Breast epithelium (tissue), 3 donors: ENCODE measurements around the gene ASTL.

Experiments used
- POLR2A ChIP-seq: fragments of 450-650 bp; IDR thresholded peaks from one replicate; pipeline ENCODE4 v1.6.1; 2016; ENCODE audit warnings: antibody characterized with exemption, mild to moderate bottlenecking, moderate library complexity
- POLR2AphosphoS5 ChIP-seq, 3 donors: sonication (generic); formaldehyde crosslinking; IDR thresholded peaks; one replicate each; pipeline ENCODE4 v1.6.1; 2017; ENCODE audit warnings: antibody characterized with exemption in 3 of 3
- TF ChIP-seq, protein P1 (sequence below), 3 donors: fragments of 450-650 bp; IDR thresholded peaks; one replicate each; pipeline ENCODE4 v1.5.1; 2016 to 2017; ENCODE audit warnings: antibody characterized with exemption in 3 of 3, mild to moderate bottlenecking in 3 of 3, moderate library complexity in 3 of 3

DNA sequence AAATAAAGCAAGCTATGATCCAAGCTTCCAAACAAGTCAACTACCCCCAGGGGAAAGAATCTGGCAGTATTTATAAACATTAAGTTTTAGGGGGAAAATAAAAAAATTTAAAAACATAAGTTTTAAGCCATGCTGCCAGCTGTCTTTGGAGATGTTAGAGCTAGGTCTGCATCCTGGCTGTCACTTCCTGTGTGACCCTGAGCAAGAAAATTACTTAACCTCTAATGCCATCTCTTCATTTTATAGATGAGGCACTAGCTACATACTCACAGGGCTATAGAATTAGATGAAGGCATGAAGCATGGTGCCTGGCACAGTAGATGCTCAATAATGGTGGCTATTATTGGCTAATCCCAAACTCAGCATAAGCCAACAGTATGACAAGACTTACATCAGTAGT, 42.2 kb upstream of the ASTL start:
- TF ChIP-seq, protein P1, sequence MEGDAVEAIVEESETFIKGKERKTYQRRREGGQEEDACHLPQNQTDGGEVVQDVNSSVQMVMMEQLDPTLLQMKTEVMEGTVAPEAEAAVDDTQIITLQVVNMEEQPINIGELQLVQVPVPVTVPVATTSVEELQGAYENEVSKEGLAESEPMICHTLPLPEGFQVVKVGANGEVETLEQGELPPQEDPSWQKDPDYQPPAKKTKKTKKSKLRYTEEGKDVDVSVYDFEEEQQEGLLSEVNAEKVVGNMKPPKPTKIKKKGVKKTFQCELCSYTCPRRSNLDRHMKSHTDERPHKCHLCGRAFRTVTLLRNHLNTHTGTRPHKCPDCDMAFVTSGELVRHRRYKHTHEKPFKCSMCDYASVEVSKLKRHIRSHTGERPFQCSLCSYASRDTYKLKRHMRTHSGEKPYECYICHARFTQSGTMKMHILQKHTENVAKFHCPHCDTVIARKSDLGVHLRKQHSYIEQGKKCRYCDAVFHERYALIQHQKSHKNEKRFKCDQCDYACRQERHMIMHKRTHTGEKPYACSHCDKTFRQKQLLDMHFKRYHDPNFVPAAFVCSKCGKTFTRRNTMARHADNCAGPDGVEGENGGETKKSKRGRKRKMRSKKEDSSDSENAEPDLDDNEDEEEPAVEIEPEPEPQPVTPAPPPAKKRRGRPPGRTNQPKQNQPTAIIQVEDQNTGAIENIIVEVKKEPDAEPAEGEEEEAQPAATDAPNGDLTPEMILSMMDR (IDR thresholded peaks at IDR 0.05): no peak
- no peak for TF ChIP-seq POLR2A
- no peak for TF ChIP-seq POLR2AphosphoS5 (IDR thresholded peaks at IDR 0.05)
